HG03159 (cell line): ENCODE data around the gene NDRG3.
"Not testable (repeated sequence)": the region's sequence is repeated elsewhere in the genome, so short reads cannot be mapped to it uniquely, and the experiment has no call there.

Source experiments
- ATAC-seq: cut with Tn5 transposase; IDR thresholded peaks from one replicate; pipeline ENCODE4 v1.9.1; 2021; ENCODE audit warnings: mild to moderate bottlenecking, moderate library complexity; ENCODE audit not compliant: unreplicated experiment

NDRG3 gene

DNA sequence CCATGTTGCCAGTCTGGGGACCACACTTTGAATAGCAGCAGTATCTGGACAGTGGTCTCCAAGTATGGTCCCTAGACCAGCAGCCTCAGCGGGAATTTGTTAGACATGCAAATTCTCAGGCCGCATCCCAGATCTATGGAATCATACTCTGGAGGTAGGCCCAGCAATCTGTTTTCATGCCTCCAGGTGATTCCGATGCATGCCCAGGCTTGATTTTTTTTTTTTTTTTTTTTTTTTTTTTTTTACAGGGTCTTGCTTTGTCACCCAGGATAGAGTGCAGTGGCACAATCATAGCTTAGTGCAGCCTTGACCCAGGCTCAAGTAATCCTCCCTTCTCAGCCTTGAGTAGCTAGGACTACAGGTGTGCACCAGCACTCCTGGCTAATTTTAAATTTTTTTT, 99.2 kb downstream of the NDRG3 start:
- no peak for ATAC-seq

DNA sequence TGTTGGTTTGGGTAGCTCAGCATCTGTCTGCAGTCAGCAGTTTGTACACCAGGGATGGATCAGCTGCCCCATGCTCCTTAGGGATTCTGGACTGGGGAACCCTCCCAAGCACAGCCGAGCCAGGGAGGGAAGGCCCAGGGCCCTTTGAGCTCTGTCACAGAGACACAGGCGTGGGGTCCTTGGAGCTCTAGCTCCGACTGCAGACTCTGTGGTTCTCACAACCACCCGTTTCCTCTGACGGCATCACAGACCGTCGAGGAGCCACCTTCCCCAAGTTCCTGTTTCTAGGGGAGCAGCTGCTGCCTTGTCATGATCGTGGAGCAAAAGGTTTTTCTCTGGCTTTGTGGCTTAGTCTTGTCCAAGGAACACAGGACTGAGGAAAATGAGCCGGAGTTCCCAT, 99.9 kb downstream of the NDRG3 start, which contains the start of gene SLA2:
SLA2 (minus strand) TSS at position 199 of the 400 bp plus-strand sequence. CDS start 4,861 bp downstream, outside the sequence.
- no peak for ATAC-seq

DNA sequence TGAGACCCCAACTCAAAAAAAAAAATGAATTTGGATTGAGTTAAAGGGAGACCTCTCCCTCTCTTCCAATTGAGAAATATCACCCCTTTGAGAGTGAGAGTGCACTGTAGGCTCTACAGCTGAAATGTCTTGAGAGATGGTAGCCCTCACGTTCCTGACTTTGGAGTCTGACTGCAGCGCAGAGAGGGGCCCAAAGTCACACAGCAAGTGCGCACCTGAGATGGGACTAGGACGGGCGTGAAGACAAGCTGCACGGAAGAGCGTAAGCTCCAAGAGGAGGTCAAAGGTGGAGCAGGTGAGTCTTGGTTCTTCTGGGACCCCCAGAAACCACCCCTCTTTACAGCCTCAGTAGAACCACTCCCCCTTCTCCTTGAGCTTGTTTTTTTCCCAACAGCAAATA, 100.5 kb downstream of the NDRG3 start:
- no peak for ATAC-seq

DNA sequence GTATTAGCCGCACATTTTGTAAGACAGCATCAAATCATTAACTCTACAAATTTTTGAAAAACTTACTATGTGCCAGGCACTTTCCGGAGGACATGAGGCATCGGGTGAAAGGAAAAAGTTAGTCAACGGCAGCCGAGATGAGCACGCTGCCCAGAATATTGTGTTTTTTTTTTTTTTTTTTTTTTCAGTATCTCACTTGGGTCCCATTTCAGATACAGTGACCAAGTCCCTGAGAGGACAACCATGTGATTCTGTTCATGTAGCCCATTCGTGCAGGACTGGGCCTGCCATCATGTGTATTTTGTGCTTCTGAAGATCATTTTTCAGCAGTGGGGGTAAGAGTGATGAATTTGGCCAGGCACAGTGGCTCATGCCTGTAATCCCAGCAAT, 101.2 kb downstream of the NDRG3 start:
- no peak for ATAC-seq

DNA sequence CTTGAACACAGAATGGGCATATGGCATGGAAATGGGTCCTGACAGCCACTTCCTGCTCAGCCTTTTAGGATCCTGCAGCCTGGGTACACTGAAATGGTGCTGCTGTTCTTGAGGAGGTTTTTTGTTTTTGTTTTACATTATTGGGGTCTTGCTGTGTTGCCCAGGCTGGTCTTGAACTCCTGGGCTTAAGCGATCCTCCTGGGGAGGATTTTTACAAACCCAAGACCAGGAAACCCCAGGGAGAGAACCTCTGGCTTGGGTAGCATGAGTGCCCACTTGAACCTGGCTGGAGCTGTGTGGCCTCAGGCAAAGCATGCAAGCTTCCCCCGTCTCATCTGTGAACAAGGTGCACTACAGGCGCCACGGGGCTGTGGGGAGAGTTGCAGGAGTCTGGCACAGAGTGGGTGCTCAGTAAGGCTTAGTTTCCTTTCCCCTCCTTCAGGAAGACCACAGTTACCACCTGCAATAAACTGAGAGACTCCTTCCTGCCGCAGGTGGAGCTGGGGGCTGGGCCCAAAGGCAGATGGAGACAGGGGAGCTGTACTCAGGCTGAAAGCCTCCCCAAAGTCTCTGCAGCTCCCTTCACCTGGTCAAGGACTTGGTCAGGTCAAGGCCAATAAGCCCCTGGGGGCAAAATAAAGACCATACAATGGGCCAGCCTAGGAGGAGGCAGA, 101.7 kb downstream of the NDRG3 start:
- no peak for ATAC-seq

DNA sequence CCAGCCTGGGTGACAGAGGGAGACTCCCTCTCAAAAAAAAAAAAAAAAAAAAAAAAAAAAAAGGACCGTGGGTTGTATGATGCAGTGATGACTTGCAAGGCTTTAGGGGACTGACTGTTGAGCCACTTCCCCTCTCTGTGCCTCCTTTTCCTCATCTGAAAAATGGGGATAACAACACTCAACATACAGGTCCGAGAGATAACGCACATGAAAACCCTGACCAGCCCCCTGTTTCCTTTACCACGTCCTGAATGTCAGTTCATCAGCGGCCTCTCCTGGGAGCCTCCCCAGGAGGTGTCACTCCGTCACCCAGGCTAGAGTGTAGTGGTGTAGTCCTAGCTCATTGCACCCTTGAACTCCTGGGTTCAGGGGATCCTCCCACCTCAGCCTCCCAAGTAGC, 103.8 kb downstream of the NDRG3 start:
- no peak for ATAC-seq

DNA sequence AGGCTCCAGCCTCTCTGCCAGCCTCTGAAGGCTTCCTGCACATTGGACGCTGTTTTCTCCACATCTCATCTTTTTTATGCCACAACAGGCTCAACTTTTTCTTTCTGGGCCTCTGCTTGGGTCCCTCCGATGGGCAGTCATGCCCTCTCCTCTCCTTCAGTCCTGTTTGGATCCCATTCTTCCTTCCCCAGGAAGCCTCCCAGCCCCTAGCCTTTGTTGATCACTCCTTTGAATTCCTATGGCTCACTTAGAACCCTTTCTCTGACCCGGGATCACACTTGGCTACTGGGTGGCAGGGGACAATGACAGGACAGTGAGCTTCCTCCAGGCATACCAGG, 104.4 kb downstream of the NDRG3 start:
- ATAC-seq, result no peak

DNA sequence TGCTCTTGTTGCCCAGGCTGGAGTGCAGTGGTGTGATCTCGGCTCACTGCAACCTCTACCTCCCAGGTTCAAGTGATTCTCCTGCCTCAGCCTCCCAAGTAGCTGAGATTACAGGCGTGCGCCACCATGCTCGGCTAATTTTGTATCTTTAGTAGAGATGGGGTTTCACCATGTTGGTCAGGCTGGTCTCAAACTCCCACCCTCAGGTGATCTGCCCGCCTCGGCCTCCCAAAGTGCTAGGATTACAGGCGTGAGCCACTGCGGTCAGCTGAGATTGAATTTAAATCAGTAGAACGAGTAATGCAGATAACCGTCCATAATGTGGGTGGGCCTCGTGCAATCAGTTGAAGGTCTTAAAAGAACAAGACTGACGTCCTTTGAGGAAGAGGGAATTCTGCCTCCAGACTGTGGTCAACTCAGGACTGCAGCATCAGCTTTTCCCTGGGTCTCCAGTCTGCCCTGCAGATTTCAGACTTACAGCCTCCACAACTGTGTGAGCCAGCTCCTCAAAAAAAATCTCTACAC, 107.0 kb downstream of the NDRG3 start:
- ATAC-seq, result not testable (repeated sequence)

DNA sequence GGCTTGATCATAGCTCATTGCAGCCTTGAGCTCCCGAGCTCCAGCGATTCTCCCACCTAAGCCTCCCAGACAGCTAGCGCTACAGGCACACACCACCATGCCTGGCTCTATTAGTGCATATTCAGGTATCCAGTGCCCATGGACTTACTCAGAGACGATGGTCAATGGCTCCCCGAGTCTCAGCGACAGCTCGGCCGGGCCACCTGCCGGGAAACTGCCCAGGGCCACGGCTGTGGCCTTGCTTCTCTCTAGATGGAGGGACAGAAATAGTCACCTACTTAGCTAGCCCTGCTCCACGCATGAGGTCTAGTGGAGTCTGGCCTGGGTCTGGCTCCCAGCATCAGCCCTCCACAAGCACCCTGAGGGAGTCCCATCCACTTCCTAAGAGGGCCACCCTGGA, 111.5 kb downstream of the NDRG3 start:
- no peak for ATAC-seq

DNA sequence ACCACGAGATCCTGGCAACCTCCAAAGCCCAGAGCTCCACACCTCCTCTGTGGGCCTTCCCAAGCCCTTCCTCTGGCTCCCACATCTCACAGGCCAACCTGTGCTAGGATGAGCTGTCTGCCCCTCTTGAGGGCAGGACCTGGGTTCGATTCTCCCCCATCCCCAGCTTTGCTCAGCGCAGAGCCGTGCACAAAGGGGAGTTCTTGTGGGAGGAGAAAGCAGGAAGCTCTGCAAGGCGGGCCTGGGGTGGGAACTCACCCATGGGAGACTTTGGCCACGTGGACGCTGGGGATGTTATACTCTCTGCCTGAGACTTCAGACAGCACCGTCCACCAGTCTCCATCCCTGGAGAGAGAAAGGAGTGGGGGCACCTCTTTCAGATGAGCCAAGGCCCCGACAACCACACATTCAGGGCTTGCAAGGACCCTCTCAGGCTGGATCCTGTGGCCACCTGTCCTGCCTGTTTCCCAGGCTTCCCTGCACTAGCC, 112.6 kb downstream of the NDRG3 start:
- no peak for ATAC-seq

DNA sequence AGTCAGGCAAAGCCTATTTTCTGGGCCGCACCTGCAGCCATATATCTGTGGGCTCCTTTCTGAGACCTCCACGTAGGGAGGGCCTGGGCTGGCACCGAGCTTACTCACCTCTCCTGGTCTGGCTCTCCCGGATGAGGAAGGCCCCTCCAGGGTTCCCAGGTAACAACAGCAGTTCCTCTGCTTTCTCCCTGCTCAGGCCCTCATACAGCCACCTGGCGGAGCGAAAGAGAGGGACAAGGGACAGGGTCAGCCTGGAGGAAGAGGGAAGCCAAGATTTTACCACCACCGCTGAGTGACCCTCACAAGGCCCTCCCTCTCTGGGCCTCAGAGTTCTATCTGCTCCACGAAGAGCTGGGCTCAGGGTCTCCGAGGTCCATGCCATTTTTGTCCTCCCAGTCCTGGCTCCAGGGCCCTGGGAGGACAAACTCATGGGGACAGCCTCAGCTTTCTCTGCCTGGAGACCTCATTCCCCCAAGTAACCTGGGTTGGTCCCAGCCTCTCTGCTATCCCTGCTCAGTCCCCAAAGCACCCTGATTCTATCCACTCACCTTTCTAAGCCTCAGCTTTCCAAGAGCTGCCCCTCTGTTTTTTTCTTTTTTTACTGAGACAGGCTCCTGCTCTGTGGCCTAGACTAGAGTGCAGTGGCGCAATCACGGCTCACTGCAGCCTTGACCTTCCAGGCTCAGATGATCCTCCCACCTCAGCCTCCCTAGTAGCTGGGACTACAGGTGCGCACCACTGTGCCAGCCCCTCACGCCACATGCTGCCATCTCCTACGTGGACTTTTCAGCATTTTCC, 113.2 kb downstream of the NDRG3 start:
- no peak for ATAC-seq

DNA sequence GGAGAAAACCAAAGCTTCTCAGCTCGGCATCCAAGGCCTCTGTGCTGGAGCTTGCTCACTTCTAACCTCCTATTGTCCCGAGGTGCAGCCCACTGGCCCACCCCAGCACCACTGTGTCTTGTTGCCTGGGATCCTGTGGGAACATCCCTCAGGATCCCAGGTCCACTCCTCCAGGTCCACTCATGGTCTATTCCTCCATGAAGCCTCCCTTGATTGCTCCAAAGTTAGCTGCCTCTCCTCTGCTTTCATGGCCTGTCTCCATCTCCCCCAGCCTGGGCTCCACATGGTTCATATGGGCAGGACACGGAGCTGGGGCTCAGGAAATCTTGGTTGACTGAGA, 113.8 kb downstream of the NDRG3 start:
- ATAC-seq, result no peak

DNA sequence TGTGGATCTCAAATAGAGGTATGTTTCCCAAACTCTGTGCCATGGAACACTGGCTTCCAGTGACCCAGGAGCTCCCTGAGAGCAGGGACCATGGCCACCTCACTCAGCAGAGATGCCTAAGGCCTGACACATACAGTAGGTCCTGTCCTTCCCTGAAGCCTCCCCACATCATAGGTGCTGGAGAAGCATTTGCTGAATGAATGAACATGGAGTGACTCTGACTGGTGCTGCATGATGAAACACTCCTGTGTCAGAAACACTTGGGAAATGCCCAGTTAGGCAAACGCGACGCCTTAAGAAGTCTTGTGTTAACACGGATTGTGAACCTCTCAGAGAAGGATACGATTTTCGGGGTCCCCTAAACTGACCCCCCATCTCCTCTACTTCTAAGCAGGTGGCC, 114.2 kb downstream of the NDRG3 start:
- ATAC-seq, result no peak

DNA sequence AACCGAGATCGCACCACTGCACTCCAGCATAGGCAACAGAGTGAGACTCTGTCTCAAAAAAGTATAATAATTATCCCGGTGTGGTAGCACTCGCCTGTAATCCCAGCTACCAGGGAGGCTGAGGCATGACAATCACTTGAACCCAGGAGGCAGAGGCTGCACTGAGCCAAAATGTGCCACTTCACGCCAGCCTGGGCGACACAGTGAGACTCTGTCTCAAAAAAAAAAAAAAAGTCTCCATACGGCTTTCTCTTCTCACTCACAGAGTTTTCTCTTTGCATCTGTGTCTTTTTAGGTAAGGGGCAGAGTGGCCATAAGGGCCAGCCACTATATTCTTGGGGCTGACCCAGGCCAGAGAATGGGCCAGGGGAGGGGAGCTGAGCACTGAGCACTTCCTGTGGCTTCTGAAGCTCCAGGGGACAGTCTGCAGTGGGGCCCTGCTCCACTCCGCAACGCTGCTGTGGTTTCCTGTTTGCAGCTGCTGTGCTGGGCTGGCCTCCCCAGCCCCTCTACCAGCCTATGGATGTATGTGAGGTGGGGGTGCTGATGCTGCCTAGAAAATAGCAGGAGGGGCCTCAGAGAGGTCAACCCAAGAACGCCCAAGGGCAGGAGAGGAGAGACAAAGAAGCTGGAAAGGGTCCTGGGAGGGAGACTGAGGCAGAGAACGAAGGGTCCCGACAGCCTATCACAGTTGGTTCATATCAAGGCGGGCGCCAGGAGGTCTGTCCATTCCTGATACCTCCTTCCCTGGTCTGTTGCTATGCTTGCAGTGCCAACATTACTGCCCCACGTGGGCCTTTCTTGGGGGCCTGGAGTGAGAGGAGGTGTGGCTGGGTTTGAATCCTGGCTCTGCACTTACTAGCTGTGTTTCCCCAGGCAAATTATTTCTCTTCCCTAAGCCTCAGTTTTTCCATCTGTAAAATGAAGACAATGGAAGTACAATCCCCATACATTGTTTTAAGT, 115.9 kb downstream of the NDRG3 start:
- ATAC-seq, result no peak

DNA sequence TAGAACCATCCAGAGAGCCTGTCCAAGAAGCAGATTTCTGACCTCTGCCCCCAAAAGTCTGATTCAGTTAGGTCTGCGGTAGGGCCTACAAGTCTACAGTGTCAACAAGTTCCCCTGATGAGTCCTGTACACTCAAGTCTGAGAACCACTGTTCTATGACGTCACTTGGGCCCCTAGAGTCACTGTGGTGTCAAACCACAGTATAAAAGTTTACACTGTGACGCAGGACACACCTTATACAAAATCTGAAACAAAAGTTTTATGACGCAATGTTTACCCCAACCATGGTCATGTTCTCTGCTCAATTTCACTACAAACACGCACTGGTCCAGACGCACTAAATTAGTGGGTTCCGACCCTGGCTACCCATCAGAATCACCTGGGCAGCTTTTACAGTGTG, 117.8 kb downstream of the NDRG3 start:
- ATAC-seq, result no peak

DNA sequence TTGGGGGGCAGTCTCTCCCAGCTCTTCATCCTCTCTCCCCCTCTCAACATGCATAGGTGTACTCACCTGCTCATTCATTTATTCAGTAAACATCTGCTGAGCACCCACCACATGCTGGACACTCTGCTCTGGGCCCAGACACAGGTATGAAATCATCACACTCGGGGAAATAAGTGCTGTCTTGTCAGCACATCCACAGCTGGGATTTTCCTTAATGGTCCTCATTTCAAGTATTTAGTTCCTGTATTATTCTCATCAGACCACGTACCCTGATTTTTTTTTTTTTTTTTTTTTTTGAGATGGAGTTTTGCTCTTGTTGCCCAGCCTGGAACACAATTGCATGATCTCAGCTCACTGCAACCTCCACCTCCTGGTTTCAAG, 121.0 kb downstream of the NDRG3 start:
- ATAC-seq, result no peak

DNA sequence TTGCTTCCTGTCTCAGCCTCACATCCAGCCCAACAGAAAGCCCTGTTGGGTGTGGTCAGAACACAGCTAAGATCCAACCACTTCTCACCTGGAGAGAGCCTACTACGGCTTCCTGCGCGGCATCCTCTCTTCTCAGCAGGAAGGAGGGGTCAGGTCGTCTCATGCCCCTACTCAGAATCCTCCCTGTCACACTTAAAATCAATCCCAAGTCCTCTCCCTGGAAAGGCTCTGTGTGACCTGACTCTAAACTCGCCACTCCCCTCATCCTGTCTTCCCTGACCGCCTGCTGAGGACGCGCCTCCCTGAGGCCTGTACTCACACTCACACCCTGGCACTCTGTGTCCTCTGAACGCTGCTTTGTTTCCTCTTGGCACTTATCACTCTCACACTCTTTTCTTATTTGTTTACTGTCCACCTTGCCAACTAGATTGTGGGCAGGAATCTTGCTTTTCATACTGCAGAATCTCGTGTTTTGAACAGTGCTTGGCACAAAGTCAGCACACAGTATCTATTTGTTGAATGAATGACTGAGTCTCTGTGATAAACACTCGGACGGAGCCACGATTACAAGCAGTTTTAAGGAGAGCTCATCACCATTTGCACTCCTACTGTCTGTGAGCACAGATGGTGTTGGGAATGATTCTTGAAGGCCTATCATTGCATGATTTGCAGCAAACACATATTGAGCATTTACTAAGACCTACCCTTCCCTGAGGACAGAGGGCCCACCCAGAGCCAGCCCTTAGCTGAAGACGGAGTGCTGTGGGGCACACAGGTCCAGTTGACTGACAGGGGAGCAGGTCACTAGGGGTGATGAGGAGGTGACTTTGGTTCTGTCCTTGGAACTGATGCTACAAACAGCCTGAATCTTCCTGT, 121.6 kb downstream of the NDRG3 start:
- ATAC-seq, result no peak

DNA sequence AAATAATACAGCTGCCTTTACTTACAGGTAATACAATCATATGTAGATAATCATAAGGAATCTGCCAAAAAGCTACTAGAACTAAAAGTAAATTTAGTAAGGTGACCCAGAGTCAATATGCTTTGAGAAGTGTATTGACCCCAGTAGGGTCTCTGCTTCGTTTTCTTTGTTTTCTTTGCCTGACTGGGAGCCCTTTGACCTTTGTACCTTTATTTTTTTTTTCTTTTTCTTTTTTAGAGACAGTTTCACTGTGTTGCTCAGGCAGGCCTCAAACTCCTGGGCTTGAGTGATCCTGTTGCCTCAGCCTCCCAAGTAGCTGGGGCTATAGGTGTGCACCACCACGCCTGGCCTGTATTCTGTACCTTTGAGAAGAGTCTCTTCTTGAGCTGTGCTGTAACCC, 122.4 kb downstream of the NDRG3 start:
- no peak for ATAC-seq

DNA sequence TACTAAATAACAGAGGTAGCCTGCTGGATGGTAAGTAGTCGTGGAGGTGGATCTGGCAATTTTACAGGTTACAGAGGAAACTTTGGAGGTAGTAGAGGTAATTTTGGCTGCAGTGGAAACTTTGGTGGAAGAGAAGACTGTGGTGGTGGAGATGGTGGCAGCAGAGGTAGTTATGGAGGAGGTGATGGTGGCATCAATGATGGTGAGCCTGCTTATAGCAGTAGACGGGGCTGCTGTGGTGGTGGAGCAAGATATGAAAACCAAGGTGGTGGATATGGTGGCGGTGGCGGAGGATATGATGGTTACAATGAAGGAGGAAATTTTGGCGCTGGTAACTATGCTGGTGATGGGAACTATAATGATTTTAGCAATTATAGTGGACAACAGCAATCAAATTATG, 125.0 kb downstream of the NDRG3 start:
- no peak for ATAC-seq
